Glutamatergic neuron (in vitro differentiated cells): Measurements from ENCODE around the gene SGCA. TPM values are rescaled to one million over a fixed set of nuclear protein-coding genes. Genes with fewer than 3 reads are reported as not detected.

ENCODE experiments used
- DNase-seq: peaks from one replicate; pipeline ENCODE4 v3.0.0; 2022
- H3K27ac Mint-ChIP-seq: one replicate; pipeline ENCODE4 v1.8.0; 2020; ENCODE audit warnings: mild to moderate bottlenecking, mixed read lengths, inconsistent platforms; ENCODE audit not compliant: unreplicated experiment
- H3K27me3 Mint-ChIP-seq: one replicate; pipeline ENCODE4 v1.8.0; 2020; ENCODE audit warnings: mild to moderate bottlenecking, moderate library complexity, mixed read lengths, inconsistent platforms; ENCODE audit not compliant: unreplicated experiment
- H3K36me3 Mint-ChIP-seq: one replicate; pipeline ENCODE4 v1.8.0; 2020; ENCODE audit warnings: mild to moderate bottlenecking, mixed read lengths, inconsistent platforms; ENCODE audit not compliant: unreplicated experiment
- H3K4me1 Mint-ChIP-seq: one replicate; pipeline ENCODE4 v1.8.0; 2020; ENCODE audit warnings: mild to moderate bottlenecking, low read depth, mixed read lengths, inconsistent platforms; ENCODE audit not compliant: unreplicated experiment
- H3K4me3 Mint-ChIP-seq: one replicate; pipeline ENCODE4 v1.8.0; 2020; ENCODE audit warnings: mild to moderate bottlenecking, mixed read lengths, inconsistent platforms; ENCODE audit not compliant: unreplicated experiment
- H3K9me3 Mint-ChIP-seq: one replicate; pipeline ENCODE4 v1.8.0; 2020; ENCODE audit warnings: mild to moderate bottlenecking, moderate library complexity, mixed read lengths, inconsistent platforms; ENCODE audit not compliant: unreplicated experiment
- total RNA-seq: library from RNA; stranded (reverse); fragmentation: NEBNext Ultra II Directional; extraction: Animal tissue kit (Norgen Biotek cat#: 25700); gene quantifications from one replicate; pipeline ENCODE4 v1.2.1, GENCODE V29; 2021; ENCODE audit not compliant: unreplicated experiment
- TF ChIP-seq, protein P1 (sequence below): fragments of 200-600 bp; sonication (generic); IDR thresholded peaks from one replicate; pipeline ENCODE4 v1.5.0; 2021; ENCODE audit not compliant: partially characterized antibody, unreplicated experiment

SGCA gene
- total RNA-seq, 1 donor from 2014 or later, result 1.3 TPM

DNA sequence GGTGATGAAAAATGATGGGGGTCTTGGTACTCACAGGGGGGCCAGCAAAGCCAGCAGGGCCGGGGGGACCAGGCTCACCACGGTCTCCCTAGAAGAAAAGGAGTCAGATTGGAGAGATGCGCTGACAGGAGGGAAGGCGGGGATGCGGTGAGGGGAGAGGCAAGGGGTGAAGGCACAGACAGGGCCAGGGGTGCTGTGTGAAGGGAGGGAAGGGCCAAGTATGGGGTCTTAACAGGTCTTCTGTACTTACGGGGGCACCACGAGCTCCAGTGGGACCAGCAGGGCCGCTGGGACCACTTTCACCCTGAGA is 24.4 kb downstream of the SGCA start:
- Mint-ChIP-seq H3K27ac (no peak overlapping the region), H3K9me3 (peaks cover 5% of the 10 kb centered on the region), H3K4me1 (no peaks in the 10 kb centered on the region), H3K36me3 (no peaks in the 10 kb centered on the region), H3K4me3 (no peak overlapping the region), H3K27me3 (peaks cover 12% of the 10 kb centered on the region)
- no peak for DNase-seq
- TF ChIP-seq, protein P1, sequence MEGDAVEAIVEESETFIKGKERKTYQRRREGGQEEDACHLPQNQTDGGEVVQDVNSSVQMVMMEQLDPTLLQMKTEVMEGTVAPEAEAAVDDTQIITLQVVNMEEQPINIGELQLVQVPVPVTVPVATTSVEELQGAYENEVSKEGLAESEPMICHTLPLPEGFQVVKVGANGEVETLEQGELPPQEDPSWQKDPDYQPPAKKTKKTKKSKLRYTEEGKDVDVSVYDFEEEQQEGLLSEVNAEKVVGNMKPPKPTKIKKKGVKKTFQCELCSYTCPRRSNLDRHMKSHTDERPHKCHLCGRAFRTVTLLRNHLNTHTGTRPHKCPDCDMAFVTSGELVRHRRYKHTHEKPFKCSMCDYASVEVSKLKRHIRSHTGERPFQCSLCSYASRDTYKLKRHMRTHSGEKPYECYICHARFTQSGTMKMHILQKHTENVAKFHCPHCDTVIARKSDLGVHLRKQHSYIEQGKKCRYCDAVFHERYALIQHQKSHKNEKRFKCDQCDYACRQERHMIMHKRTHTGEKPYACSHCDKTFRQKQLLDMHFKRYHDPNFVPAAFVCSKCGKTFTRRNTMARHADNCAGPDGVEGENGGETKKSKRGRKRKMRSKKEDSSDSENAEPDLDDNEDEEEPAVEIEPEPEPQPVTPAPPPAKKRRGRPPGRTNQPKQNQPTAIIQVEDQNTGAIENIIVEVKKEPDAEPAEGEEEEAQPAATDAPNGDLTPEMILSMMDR, result no peak

DNA sequence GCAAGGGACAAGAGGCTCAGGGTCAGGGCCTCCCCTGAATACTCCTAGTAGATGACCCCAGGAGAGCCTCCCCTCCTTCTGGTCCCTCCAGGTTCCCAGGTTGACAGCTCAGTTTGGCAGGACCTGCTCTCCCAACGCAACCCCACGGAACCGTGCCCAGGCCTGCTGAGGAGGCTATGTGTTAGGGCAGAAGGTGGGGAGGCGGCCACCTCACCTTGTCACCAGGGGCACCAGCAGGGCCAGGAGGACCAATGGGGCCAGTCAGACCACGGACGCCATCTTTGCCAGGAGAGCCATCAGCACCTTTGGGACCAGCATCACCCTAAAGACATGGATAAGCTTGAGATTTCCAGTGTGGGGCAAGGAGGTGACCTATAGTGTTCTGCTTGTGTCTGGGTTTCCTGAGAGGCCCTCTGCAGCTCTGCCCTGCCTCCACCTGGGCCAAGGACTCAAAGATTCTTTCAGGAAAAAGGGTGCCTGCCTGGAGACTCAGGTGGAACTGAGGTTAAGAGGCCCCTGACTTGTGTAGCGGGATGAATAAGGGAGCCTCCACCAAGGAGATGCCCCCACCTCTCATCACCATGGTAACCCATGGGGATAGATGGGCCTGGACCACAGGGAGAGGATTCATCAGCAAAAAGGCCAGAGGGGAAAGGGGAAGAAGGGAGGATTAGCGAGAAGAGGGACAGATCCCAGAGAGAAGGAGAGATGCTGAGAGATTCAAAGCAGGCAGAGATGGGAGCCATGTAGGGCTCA is 25.0 kb downstream of the SGCA start:
- Mint-ChIP-seq H3K9me3 (peaks cover 5% of the 10 kb centered on the region), H3K27ac (no peak overlapping the region), H3K27me3 (peaks cover 13% of the 10 kb centered on the region), H3K4me3 (no peak overlapping the region), H3K36me3 (no peaks in the 10 kb centered on the region), H3K4me1 (no peaks in the 10 kb centered on the region)
- TF ChIP-seq, protein P1, result no peak
- no peak for DNase-seq

DNA sequence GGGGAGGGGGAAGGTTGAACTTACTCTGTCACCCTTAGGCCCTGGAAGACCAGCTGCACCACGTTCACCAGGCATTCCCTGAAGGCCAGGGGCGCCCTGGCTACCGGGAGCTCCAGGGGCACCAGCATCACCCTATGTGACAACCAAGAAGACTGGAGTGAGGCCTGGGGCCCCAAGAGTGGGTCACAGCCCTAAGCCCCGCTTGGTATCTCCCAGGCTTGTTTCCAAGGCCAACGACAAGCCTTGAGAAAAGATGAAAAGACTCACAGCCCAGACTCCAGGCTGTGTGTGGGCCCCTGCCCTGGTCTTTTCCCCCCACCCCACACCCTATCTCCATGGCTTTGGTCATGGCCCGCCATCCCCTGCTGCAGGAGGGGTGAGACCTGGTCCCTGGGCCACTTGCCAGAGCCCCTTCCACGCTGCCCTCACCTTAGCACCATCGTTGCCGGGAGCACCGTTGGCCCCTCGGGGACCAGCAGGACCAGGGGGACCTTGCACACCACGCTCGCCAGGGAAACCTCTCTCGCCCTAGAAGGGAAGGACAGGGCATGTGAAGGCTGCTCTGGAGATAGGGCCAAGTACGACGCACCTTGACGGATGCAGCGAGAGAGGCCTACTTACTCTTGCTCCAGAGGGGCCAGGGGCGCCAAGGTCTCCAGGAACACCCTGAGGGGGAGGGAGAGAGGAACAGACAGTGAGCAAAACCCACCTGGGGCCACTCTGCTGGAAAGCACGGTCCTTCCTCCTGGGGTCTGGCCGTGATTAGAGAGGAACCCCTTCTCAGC is 25.7 kb downstream of the SGCA start:
- Mint-ChIP-seq H3K4me1 (no peaks in the 10 kb centered on the region), H3K27ac (no peak overlapping the region), H3K9me3 (peaks cover 4% of the 10 kb centered on the region), H3K36me3 (no peaks in the 10 kb centered on the region), H3K27me3 (peaks cover 13% of the 10 kb centered on the region), H3K4me3 (no peak overlapping the region)
- DNase-seq, result no peak
- TF ChIP-seq, protein P1, result no peak

DNA sequence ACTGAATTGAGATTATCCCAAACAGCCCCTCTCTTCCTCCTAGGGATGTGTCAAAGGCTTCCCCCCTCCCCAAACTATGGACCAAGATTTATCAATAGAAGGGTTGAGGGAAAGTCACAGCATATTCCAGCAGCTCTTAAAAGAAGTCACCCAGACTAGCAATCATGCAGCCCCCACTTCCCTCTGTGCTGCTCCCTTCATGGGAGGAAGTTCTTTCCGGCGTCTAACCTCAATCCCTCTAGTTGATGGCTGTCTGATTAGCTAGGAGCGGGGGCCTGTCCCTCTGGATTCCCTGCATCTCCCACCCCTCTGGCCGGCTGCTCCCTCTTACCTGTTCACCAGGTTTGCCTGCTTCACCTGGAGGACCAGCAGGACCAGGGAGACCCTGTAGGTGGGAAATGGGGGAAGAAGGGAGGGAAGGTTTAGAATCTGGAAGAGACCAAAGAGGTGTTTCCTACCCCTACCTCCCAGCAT is 26.4 kb downstream of the SGCA start:
- Mint-ChIP-seq H3K4me1 (no peaks in the 10 kb centered on the region), H3K9me3 (peaks cover 4% of the 10 kb centered on the region), H3K27me3 (peaks cover 13% of the 10 kb centered on the region), H3K27ac (no peak overlapping the region), H3K36me3 (no peaks in the 10 kb centered on the region), H3K4me3 (no peak overlapping the region)
- TF ChIP-seq, protein P1, result no peak
- no peak for DNase-seq

DNA sequence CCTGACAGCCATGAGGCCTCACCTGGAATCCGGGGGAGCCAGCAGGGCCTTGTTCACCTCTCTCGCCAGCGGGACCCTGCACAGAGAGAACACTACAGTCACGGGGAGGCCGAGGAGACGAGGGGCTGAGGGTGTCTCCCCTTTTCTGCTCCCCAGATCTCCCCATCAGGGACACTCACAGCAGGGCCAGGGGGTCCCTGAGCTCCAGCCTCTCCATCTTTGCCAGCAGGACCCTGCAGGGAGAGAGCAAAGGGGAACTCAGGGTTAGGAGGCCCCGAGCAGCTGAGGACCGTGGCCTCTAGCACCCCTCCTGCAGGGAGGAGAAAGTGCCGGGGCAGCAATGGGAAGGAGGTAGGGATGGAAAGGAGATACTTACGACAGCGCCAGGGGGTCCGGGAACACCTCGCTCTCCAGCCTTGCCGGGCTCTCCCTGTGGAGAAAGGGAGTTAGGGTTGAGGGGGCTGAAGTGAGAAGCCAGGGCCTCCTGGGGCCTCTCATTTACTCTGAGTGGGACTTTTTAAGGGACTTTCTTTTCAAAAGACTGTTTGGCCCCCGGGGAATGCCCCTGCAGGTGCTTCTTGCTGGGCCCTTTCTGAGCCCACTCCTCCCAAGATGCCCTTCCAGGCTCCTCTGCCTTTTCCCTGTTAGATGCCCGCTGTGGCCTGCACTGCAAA is 26.9 kb downstream of the SGCA start:
- TF ChIP-seq, protein P1, result no peak
- H3K4me1 Mint-ChIP-seq, result no peaks in the 10 kb centered on the region
- H3K36me3 Mint-ChIP-seq, result no peaks in the 10 kb centered on the region
- H3K27me3 Mint-ChIP-seq, result peaks cover 13% of the 10 kb centered on the region
- H3K27ac Mint-ChIP-seq, result no peak overlapping the region
- H3K9me3 Mint-ChIP-seq, result peaks cover 4% of the 10 kb centered on the region
- no peak overlapping the region for H3K4me3 Mint-ChIP-seq
- DNase-seq, result no peak
